LoVo (cell line): ENCODE data around the gene TRIM72.
"Not testable (repeated sequence)": the region's sequence is repeated elsewhere in the genome, so short reads cannot be mapped to it uniquely, and the experiment has no call there.

Source experiments
- DNase-seq: peaks from one replicate; pipeline ENCODE4 v3.0.0-alpha.2; 2016; ENCODE audit warnings: low spot score

The TRIM72 gene

DNA sequence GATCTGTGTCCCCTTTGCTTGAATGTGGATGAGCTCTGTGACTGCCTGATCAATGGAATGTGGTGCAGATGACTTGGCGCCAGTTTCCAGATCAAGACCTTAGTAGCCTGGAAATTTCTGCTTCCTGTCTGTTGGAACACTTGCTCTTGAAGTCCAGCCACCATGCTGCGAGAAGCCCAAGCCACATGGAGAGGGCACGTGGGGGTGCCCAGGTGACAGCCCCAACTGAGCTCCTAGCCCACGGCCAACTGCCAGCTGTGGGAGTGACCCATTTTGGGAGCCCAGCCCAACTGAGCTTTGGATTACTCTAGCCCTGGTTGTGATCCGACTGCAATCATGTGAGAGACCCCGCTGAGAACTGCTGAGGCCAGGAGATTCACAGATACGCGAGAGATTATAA, 42.5 kb downstream of the TRIM72 start:
- no peak for DNase-seq

DNA sequence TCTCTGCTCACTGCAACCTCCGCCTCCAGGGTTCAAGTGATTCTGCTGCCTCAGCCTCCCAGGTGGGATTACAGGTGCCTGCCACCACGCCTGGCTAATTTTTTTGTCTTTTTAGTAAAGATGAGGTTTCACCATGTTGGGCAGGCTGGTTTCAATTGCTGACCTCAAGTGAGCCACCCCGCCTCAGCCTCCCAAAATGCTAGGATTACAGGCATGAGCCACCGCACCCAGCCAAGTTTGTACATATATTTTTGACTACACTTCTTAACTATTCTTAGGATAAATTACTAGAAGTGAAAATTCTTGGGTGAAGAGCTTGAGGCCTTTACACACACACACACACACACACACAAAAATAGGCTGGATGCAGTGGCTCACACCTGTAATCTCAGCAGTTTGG, 44.4 kb downstream of the TRIM72 start:
- DNase-seq: no peak

DNA sequence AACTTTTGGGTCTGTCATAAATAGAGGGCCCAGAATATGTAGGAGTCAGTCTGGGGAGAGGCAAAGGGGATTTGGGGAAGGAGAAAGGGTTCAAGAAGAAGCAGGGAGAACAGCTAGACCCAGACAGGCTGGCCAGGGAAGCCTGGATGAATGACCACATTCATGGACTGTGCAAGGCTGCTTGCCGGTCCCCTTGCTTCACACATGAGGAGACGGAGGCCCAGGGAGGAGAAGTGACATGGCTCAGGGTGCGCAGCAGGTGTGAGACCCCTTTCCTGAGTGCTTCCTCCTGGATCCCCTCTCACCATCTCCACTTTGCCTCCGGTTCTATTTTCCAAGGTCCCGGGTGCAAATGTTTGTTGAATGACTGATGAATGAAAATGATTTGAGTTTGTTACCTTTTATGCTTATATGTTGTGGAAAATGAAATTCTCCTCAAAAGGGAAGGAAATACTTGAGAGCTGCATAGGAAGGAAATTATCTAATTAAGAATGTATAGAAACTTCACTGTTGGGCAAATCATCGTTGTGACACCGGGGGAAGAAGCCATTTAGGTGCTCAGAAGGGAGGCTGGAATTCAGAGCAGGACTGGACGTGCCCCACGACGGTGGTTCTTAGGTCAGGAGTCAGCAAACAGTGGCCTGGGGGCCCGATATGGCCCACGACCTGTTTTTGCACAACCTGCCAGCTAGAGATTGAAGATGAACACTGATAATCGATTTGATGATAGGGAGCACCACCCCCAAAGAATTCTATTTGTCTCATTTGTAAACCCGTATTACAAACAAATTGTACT, 46.4 kb downstream of the TRIM72 start:
- DNase-seq: no peak

DNA sequence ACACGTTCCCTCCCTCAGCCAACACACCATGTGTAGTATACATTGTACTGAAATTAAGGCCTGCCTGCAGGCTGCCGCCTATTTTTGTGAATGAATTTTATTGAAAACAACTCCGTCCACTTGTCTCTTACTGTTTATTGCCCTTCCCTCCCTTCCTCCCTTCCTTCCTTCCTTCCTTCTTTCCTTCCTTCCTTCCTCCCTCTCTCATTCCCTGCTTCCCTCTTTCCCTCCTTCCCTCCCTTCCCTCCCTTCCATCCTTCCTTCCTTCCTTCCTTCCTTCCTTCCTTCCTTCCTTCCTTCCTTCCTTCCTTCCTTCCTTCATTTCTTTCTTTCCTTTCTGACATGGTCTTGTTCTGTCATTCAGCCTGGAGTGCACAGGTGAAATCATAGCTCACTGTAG, 48.2 kb downstream of the TRIM72 start:
- DNase-seq: no peak

DNA sequence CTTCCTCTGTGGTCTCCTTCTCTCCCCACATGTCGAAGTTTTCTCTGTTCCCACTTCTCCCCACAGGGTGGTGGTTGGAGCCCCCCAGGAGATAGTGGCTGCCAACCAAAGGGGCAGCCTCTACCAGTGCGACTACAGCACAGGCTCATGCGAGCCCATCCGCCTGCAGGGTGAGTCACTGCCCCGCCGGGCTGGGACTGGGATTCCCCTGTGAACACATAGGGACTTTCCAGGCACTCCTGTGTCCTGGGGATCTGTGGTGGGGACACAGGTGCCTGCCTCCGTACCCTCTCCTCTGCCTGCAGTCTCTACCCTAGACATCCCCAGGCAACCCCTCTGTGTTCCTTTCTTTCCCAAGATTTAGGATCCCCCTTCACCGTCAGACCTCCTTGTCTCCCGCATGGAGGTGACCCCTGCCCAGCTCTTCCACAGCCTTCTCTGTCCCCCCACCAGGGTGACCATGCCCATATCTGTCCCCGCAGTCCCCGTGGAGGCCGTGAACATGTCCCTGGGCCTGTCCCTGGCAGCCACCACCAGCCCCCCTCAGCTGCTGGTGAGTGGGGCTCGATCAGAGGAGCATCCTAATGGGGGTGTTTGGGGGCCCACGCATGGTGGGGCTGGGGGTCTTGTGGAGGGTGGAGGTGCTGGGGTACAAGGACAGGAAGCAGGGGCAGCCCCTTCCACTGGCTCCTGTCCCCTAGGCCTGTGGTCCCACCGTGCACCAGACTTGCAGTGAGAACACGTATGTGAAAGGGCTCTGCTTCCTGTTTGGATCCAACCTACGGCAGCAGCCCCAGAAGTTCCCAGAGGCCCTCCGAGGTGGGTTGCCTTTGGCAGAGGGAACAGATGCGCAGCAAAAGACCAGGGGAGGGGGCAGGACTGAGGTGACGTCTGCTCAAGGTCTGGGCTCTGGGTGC, 51.7 kb downstream of the TRIM72 start:
- no peak for DNase-seq

DNA sequence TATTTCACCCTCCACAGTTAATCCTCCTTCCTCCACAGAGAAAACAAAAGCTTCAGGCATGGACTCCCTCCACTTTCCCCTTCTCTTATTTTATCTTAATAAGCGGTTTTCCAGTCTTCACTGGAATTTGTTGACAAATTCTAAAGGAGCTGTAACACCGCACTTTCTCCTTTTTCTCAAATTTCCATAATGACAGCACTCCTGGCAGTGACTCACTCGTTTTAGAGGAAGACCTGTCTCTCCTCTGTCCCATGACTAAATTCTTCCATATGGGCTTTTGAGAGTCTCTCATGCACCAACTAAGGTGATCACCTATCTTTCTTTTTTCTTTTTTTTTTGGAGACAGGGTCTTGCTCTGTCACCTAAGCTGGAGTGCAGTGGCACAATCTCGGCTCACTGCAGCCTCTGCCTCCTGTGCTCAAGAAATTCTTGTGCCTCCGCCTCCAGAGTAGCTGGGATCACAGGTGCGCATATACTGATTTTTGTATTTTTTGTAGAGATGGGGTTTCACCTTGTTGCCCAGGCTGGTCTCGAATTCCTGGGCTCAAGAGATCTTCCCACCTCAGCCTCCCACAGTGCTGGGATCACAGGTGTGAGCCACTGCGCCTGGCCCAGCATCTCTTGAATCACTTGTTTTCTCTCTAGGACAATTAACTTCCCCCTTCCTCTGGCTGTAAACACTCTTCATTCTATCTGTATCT, 53.6 kb downstream of the TRIM72 start:
- no peak for DNase-seq

DNA sequence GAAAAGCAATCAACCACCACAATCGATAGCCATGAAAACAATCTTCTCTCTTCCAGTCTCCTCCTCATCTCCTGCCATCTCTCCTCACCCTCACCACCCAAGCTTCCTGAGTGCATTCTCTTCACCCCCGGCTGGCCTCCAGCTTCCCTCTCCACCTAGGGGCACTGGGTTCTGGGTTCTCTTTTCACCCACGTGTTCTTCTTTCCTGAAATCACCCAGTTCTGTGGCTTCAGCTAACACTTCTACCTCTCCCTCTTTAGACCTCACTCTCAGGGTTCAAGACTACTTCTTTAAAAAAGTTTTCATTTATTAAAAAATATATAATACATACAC, 54.1 kb downstream of the TRIM72 start:
- DNase-seq: no peak

DNA sequence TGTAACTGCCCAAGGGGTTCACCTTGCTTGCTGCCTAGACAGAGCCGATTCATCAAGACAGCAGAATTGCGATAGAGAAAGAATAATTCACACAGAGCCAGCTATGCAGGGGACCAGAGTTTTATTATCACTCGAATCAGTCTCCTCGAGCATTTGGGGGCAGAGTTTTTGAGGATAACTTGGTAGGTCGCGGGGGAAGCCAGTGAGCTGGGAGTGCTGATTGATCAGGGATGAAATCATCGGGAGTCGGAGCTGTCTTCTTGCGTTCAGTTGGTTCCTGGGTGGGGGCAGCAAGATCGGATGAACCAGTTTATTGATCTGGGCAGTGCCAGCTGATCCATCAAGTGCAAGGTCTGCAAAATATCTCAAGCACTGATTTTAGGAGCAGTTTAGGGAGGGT, 55.0 kb downstream of the TRIM72 start:
- DNase-seq: no peak

DNA sequence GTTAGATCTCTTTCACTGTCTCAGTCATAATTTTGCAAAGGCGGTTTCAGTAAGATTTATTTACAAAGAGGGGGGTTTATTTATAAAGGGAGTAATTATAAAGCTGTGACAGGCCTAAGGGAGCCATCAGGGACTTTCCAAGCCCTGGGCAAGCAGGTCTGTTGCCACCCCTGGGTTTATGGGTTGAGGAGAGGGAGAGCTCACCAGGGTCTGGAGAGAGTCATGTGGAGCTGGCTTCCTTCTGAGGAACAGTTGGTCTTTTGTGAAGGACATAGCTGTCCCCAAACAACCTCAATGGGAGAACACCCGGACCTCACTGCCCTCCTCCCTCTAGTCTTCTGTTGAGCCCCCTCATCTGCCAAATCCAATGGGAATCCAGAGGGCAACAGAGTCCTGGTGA, 55.6 kb downstream of the TRIM72 start:
- no peak for DNase-seq

DNA sequence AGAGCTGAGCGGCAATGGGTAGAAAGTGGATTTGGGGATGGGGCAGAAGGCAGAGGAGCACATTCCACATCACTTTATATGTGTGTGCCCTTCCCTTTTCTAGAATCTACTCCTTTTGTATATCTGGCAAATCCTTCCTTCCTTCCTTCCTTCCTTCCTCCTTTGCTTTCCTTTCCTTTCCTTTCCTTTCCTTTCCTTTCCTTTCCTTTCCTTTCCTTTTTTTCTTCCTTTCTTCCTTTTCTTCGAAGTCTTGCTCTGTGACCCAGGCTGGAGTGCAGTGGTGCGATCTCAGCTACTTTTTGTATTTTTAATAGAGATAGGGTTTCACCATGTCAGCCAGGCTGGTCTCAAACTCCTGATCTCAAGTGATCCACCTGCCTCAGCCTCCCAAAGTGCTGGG, 56.1 kb downstream of the TRIM72 start:
- not testable (repeated sequence) for DNase-seq

DNA sequence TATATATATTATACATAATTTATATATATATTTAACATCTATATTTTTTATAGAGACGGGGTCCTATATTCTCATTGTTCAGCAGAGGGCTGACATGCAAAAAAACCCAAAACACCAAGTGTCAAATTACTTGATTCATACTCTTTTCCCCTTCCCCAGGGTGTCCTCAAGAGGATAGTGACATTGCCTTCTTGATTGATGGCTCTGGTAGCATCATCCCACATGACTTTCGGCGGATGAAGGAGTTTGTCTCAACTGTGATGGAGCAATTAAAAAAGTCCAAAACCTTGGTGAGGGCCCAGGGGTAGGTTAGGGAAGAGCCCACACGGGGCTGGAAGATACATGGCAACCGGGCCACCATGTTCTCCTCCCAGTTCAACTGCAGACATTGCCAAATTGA, 56.9 kb downstream of the TRIM72 start:
- DNase-seq: no peak

DNA sequence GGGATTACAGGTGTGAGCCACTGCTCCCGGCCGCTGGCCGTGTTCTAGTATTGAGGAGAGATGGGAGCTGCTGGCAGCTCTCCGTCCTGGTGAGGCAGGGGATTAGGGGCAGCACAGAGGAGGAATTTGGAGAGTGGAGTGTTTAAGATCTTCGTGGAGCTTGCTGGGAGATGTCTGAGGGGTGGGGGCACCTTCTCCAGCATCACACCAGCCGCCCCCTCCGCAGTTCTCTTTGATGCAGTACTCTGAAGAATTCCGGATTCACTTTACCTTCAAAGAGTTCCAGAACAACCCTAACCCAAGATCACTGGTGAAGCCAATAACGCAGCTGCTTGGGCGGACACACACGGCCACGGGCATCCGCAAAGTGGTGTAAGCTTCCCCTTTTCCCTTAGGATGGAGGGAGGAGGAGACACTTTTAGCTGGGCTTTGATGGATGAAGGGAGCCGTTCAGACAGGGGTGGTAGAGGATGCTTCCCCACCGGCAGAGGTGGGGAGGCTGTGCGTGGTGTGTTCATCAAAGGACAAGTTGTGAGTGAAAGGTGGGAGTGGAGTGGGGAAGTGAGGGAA, 57.8 kb downstream of the TRIM72 start:
- DNase-seq: no peak

DNA sequence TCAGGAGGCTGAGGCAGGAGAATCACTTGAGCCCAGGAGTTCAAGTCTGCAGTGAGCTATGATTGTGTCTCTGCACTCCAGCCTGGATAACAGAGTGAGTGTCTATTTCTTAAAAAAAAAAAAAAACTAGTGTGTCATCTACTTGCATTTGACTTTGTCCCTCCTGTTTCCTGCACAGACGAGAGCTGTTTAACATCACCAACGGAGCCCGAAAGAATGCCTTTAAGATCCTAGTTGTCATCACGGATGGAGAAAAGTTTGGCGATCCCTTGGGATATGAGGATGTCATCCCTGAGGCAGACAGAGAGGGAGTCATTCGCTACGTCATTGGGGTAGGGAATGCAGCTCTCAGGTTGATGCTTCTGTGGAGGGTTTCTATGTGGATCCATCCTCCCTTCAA, 59.3 kb downstream of the TRIM72 start:
- DNase-seq: no peak

DNA sequence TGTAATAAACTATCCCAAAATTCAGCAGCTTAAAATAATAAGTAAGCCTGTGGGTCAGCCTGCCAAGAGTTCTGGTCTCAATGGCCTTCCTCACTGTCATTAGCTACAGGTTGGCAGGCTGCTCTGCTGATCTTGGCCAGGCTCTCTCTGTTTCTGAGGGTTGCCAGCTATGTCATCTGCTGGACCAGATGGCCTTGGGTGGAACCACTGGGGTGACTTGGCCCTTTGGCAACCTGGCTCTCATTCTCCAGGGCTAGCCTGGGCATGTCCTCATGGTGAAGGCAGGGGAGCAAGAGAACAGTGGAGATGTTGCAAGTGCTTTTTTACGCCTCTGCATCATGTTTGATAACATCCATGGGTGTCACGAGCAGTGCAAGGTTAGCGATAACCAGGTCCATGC, 59.8 kb downstream of the TRIM72 start:
- DNase-seq: no peak

DNA sequence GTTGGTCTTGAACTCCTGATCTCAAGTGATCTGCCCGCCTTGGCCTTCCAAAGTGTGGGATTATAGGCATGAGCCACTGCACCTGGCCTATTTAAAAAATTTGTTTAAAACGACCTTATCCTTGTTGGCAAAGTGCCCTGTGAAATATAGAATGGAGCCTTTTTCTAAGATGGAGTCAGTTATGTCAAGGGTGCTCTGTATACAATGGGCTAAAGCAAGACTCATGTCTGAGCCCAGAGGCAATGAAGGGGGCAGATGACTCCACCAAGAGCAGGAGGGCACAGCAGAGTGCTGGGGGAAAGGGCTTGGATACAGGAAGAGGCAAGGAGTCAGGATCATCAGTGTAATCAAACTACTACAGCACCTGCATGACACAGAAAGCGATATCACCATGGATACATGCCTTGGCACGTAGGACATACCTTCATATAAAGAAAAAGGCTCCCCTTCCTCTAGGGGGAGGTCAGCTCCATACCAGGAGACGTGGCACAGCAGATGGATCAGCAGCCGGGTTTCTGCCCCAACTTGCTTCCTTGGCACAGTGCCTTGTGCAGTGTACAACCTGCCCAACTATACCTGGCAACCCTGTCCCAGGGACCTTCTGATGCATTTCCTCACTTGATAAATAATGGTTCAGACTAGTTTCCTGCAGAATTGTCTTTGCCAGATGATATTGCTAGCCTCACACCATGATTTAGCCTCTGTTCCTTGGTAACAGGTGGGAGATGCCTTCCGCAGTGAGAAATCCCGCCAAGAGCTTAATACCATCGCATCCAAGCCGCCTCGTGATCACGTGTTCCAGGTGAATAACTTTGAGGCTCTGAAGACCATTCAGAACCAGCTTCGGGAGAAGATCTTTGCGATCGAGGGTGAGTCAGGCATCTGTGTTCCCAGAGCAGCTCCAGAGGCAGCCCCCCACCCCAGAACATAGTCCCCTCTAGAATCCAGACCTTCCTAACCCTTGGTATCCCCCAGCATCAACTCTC, 61.2 kb downstream of the TRIM72 start:
- DNase-seq: no peak

DNA sequence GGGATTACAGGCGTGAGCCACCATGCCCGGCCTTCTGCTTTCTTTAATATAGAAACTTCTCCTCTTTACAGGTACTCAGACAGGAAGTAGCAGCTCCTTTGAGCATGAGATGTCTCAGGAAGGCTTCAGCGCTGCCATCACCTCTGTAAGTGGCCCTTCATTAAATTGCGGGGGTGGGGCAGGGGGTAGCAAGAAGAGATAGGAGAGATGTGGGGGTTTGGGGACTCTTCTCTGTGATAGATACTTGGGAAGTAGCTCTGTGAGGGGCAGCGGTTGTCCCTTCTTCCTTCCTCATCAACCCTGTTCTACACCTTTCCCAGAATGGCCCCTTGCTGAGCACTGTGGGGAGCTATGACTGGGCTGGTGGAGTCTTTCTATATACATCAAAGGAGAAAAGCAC, 62.7 kb downstream of the TRIM72 start:
- DNase-seq: no peak

DNA sequence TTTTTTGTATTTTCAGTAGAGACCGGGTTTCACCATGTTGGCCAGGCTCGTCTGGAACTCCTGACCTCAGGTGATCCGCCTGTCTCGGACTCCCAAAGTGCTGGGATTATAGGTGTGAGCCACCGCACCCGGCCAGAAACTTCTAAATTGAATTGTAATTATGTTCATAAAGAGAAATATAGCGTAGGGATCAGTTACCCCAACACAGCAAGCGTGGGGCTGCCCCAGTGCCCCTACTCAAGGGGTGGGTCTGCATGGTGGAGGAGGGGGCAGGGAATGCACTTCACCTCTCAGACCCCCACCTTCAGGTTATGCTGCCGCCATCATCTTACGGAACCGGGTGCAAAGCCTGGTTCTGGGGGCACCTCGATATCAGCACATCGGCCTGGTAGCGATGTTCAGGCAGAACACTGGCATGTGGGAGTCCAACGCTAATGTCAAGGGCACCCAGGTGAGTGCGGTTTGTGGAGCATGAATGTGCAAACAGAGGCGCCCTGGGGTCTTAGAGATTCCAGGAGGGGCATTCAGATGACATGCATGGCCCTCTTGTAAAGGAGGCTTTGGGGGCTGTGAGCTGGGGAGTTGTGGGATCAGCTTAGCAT, 63.8 kb downstream of the TRIM72 start:
- DNase-seq: no peak

DNA sequence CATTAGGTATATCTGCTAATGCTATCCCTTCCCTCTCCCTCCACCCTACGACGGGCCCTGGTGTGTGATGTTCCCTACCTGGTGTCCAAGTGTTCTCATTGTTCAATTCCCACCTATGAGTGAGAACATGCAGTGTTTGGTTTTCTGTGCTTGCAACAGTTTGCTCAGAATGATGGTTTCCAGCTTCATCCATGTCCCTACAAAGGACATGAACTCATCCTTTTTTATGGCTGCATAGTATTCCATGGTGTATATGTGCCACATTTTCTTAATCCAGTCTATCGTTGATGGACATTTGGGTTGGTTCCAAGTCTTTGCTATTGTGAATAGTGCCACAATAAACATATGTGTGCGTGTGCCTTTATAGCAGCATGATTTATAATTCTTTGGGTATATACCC, 64.9 kb downstream of the TRIM72 start:
- DNase-seq: not testable (repeated sequence)
